ENCODE results near the gene ARCN1.

The ARCN1 gene

DNA sequence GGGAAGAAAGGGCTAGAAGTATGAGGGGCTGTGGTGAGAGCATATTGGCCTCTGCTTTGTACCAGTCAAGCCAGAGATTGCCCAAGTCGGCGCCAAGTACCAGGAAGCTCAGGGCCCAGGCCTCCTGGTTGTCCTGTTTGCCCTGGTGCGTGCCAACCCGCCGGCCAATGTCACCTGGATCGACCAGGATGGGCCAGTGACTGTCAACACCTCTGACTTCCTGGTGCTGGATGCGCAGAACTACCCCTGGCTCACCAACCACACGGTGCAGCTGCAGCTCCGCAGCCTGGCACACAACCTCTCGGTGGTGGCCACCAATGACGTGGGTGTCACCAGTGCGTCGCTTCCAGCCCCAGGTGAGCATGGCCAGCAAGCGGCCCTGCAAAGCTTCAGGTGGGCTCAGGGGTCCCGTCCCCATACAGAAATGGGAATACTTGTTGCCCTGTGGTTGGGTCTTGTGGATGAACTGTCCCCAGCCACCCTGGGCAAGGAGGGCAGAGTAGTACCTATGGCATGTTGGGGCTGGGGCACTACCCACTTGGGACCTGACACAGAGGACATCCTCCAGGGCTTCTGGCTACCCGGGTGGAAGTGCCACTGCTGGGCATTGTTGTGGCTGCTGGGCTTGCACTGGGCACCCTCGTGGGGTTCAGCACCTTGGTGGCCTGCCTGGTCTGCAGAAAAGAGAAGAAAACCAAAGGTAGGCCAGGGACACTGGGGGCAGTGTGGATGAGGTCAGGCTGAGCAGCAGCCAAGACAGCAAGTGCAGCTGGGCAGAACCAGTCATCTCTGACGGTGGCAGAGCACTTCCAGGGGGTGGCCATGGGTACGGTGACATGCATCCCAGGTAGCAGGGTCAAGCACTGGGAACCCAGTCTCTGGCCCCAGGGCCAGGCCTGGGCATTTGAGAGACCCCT, 39.1 kb upstream of the ARCN1 start:
- no peak for DNase-seq (ENCODE audit: low spot score)
- TF ChIP-seq, protein P1, sequence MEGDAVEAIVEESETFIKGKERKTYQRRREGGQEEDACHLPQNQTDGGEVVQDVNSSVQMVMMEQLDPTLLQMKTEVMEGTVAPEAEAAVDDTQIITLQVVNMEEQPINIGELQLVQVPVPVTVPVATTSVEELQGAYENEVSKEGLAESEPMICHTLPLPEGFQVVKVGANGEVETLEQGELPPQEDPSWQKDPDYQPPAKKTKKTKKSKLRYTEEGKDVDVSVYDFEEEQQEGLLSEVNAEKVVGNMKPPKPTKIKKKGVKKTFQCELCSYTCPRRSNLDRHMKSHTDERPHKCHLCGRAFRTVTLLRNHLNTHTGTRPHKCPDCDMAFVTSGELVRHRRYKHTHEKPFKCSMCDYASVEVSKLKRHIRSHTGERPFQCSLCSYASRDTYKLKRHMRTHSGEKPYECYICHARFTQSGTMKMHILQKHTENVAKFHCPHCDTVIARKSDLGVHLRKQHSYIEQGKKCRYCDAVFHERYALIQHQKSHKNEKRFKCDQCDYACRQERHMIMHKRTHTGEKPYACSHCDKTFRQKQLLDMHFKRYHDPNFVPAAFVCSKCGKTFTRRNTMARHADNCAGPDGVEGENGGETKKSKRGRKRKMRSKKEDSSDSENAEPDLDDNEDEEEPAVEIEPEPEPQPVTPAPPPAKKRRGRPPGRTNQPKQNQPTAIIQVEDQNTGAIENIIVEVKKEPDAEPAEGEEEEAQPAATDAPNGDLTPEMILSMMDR (IDR thresholded peaks at IDR 0.05; ENCODE audit: extremely low read depth, missing control alignments) = no peak

DNA sequence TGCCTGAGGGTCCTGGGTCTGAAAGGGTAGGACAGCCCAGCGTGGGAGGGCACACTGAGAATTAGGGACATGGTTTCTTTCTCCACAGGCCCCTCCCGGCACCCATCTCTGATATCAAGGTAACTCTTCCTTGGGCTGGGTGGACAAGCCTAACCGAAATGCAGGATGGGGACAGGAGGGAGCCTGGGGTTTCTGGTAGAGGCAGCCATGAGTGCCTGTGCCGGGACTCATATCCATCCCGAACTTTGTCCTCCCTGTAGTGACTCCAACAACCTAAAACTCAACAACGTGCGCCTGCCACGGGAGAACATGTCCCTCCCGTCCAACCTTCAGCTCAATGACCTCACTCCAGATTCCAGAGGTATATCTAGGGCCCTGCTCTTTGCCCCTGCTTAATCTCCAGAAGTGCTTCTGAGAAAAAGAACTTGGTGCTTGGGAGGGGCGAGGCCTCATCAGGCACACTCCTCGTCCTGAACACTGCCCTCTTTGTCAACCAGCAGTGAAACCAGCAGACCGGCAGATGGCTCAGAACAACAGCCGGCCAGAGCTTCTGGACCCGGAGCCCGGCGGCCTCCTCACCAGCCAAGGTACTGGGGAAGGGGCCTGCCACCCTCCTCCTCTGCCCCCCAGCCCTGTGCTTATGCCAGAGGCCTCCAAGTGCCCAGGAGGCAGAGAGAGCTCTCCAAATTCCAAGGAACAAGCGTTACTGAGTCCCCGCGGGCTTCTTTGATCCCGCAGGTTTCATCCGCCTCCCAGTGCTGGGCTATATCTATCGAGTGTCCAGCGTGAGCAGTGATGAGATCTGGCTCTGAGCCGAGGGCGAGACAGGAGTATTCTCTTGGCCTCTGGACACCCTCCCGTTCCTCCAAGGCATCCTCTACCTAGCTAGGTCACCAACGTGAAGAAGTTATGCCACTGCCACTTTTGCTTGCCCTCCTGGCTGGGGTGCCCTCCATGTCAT, 38.2 kb upstream of the ARCN1 start:
- DNase-seq (ENCODE audit: low spot score) = no peak
- TF ChIP-seq, protein P1 (IDR thresholded peaks at IDR 0.05; ENCODE audit: extremely low read depth, missing control alignments) = no peak

DNA sequence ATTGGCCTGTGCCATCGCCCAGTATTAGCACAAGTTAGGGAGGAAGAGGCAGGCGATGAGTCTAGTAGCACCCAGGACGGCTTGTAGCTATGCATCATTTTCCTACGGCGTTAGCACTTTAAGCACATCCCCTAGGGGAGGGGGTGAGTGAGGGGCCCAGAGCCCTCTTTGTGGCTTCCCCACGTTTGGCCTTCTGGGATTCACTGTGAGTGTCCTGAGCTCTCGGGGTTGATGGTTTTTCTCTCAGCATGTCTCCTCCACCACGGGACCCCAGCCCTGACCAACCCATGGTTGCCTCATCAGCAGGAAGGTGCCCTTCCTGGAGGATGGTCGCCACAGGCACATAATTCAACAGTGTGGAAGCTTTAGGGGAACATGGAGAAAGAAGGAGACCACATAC, 36.9 kb upstream of the ARCN1 start:
- no peak for DNase-seq (ENCODE audit: low spot score)
- TF ChIP-seq, protein P1 (IDR thresholded peaks at IDR 0.05; ENCODE audit: extremely low read depth, missing control alignments) = no peak

DNA sequence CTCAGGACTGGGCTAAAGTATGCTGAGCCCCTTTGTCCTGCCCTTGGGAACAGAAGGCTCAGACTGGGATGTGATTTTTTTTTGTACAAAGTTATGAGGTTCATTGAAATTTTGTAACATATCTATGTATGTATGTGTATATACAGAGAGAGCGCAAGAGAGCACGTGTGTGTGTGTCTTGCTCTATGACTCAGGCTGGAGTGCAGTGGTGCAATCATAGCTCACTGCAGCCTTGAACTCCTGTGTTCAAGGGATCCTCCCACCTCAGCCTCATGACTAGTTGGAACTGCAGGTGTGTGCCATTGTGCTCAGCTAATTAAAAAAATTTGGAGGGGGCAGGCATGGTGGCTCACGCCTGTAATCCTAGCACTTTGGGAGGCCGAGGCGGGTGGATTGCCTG, 35.5 kb upstream of the ARCN1 start:
- no peak for DNase-seq (ENCODE audit: low spot score)
- TF ChIP-seq, protein P1 (IDR thresholded peaks at IDR 0.05; ENCODE audit: extremely low read depth, missing control alignments) = no peak

DNA sequence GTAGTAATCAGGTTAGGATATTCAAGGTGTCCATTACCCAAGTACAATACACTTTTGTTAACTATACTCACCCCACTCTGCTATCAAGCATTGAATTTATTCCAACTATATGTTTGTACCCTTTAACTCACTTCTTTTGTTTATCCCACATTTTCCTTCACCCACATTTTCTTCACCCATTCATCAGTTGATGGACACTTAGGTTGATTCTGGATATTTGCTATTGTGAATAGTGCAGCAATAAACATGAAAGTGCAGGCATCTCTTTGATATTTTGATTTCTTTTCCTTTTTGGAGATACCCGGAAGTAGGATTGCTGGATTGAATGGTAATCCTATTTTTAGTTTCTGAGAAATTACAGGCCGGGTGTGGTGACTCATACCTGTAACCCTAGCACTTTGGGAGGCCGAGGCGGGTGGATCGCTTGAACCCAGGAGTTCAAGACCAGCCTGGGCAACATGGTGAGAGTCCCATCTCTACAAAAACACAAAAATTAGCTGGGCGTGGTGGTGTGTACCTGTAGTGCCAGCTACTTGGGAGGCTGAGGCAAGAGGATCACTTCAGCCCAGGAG, 34.7 kb upstream of the ARCN1 start:
- no peak for DNase-seq (ENCODE audit: low spot score)
- TF ChIP-seq, protein P1 (IDR thresholded peaks at IDR 0.05; ENCODE audit: extremely low read depth, missing control alignments) = no peak

DNA sequence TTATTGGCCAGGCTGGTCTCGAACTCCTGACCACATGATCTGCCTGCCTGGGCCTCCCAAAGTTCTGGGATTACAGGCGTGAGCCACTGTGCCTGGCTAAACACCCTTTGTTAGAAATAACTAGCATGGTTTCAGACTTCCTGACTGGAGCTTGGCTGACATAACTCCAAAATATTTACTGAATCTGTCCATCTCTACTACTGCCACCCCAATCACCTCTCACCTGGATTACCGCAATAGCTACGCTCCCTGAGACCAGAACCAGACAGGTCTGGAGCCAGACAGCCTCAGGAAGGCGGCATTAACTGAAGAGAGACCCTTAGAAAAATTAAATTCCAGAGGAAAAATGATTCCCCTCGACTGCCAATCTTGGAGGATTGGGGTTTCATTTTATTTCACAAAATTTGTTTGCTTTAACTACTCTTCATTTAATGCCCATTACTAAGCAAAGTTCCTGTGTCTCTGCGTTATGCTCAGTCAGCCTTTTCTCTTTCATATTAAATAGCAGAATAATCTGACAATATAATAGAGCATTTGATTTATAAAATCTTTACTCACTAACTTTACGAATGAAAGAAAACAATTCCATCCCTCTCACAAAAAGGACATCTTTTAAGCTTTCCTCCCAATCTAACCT, 28.1 kb upstream of the ARCN1 start:
- TF ChIP-seq, protein P1 (IDR thresholded peaks at IDR 0.05; ENCODE audit: extremely low read depth, missing control alignments) = no peak
- DNase-seq (ENCODE audit: low spot score) = no peak
